Activated CD8-positive, alpha-beta memory T cell treated with anti-CD3 and anti-CD28 coated beads, Interleukin-2, amount 50 U/mL, for 1 hour (primary cell): ENCODE measurements around the gene PUSL1.

Source experiments
- DNase-seq: peaks from one replicate; pipeline ENCODE4 v3.0.0-alpha.2; 2020; ENCODE audit errors: extremely low read depth

PUSL1 gene

GRCh38 chr1:1307923-1308755, at the start of gene PUSL1, which contains the start of gene ACAP3:
Gene PUSL1 (plus strand): TSS chr1:1308597. CDS start chr1:1308644, 47 bp downstream.
Gene ACAP3 (minus strand): TSS chr1:1307930. CDS start chr1:1307815, 115 bp downstream.
- peak; percentile 65 for DNase-seq

GRCh38 chr1:1259119-1259488, 49.3 kb upstream of the PUSL1 start:
- no peak for DNase-seq

DNA sequence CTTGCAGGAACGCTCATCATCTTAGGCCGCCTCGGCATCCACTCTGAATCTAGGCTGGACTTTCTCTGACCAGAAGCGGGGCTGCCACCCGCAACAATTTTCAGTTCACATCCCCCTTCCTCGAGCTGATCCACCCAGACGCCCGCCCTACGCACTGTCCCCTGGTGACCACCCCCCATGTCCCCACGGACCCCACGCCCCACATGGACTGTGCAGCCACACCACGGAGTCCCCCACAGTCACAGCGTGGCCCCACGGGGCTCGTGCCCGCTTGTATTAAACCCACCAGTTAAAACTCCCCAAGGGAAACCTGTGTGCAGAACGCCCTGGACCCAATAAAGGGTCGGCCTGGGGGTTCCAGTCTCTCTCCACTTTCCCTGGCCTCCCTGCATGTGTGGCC, 48.9 kb upstream of the PUSL1 start:
- DNase-seq: no peak

- no peak for DNase-seq
Measured at GRCh38 chr1:1259951-1260600, 48.3 kb upstream of the PUSL1 start.

DNA sequence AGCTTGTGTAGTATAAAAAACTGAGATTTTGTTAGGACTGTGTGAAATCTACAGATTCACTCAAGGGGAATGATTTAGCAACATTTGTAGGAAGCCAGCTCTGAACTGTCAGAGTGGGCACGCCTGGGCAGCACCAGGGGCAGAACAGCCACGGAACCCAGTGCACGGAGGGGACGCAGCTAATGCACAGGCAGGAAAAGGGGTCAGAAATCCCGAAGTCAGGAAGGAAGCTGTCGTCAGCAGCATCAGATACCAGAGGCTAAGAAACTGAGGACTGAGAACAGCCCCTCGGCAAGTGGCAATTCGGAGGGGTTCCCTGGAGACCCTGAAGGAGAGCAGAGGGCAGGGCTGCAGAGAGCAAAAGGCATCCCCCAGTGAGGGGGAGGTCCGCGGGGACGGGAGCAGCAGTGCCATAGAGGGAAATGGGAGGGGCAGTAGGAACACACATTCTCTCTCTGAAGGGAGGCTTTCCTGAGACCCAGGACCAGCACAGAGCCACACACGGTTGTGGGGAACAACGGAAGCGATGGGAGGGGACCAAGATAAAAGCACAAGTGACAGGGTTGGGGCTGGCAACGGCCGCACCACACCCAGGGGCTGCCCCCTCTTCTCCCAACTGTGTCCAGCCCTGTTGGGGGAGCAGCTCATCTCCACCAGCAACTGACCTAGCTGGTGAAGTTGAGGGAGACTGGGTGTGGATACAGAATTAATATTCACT, 47.4 kb upstream of the PUSL1 start:
- DNase-seq: no peak

DNA sequence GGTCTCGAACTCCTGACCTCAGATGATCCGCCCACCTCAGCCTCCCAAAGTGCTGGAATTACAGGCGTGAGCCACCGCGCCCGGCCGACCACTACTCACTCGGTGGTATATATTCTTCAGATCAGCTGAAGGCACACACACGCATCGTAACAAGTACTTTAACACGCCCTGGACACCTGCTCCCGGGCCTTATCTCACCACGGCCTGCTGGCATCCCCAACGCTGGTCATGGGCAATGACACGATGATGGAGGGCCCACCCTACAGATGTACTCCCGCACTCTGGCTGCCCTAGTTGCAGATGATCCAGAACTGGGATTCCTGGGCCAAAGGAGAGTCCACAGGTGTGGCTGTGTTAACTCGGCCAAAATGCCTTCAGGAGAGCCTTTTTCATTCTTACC, 46.3 kb upstream of the PUSL1 start:
- DNase-seq: no peak

DNA sequence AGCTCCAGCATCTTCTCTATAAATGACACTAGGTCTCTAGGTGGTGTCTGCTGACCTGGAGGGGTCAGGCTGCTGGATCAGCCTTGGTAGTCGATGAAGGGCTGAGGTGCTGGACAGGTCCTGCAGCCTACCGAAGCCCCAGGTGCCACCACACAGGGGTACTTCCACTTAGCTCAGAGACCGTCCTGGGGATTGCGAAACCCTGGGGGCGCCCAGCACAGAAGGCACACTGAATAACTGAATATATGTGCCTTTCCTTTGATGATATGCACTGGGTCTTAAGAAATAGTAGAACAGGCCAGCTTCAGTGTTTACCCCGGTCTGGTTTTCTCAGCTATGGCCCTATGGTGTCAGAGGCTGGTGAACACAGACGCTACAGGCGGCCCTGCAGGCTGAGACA, 45.6 kb upstream of the PUSL1 start:
- DNase-seq: no peak

- no peak for DNase-seq
Measured at GRCh38 chr1:1264026-1264425, 44.4 kb upstream of the PUSL1 start.

DNA sequence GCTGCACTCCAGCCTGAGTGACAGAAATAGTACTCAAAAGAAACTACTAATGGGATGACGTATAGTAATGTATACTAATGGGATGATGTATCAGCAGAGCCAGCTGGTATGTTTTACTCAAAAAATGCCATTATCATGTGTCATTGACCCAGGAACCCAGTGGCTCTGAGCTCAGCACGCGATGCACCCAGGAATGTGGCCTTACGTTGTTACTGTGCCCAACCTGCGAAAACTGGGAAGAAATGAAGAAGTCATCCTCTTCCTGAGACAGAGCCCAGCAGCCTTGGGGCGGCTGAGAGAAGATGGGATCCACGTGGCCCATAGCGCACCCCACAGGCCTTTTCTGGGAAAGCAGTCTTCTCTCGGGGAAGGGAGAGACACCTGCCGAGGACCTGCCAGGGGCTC, 43.5 kb upstream of the PUSL1 start:
- DNase-seq: no peak

GRCh38 chr1:1267488-1268283, 40.7 kb upstream of the PUSL1 start:
- no peak for DNase-seq

- no peak for DNase-seq
Measured at GRCh38 chr1:1268284-1268682, 40.1 kb upstream of the PUSL1 start.

GRCh38 chr1:1270813-1271212, 37.6 kb upstream of the PUSL1 start:
- DNase-seq: no peak

DNA sequence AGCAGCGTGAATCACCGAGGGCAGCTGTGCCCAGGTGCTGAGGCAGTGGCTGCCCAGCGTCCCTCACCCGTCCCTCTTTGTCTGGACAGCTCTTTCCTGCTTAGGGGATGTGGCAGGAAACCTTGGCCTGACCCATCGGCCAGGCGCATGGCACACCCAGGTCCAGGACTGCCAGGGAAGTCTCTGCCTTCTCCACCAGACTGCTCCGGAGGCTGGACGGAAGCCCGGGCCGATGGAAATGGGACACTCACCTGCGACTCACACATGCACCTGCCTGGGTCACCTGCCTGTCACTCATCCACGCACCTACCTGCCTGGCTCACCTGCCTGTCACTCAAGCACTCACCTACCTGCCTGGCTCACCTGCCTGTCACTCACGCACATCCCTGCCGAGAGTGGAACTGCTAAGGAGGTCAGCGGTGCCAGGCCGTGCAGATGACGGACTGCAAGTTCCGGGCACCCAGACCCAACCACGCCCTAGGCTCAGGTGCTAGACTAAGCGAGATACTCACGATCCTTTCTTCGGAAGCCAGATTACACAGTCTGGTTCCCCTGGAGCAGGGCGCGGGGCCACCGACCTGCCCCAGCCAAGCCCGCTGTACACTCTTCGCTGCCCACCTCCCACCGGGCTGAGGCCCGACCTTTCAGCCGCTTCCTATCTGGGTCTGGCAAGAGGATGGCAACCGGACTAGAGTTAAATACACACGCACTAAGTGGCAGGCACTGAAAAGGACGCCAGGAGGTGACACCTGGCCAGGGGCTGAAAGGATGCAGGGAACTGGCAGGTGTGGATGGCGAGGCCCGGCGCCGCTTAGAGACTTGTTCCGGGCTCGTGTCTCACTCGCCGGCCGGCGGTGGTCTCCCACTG, 35.8 kb upstream of the PUSL1 start:
- DNase-seq: no peak

DNA sequence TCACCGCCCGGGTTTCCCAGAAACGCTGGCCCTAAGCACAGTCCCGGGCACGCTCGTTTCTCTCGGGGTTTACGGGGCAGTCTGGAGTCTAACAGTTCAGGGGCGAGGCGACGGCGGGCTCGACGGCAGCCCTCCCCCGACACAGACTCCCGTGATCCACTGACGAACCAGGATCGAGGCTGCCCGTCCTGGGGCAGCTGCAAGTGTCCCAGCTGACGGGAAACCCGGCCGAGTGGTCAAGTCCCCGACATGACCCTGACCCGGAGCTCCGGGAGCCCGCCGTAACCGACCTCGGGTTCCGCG, 35.2 kb upstream of the PUSL1 start:
- no peak for DNase-seq

GRCh38 chr1:1273512-1274298, 34.7 kb upstream of the PUSL1 start, which contains the start of gene UBE2J2:
Gene UBE2J2 (minus strand): TSS chr1:1273854. CDS start chr1:1267992, 5,862 bp downstream.
- DNase-seq: peak; percentile 81

DNA sequence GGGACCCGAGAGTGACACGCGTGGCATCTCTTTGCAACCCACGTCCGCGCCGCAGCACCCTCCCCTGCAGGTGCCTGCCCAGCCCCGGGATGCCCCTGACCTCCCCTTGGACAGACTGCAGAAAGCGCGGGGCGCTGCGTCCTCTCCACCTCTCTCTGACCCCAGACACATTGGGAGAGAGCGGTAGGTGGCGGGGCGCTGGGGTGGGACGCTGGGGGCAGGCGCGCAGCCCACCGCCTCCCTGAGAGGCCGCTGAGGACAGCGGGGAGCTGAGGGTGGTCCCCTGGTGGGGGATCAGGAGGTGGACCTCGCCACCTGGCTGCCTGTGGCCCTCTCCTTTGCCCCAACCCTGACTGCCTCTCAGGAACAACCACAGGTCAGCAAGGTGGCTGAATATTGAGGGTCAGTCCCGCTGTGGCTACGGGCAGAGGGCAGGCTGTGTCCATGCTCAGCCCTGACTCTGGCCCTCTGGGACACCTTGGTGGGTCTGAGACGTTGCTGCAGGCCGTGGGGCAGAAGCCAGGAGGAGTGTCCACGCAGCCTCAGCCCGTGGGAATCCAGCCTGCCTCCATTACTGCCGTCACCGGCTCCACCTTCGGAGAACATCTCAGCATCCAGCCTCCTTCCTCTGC, 34.0 kb upstream of the PUSL1 start:
- no peak for DNase-seq

DNA sequence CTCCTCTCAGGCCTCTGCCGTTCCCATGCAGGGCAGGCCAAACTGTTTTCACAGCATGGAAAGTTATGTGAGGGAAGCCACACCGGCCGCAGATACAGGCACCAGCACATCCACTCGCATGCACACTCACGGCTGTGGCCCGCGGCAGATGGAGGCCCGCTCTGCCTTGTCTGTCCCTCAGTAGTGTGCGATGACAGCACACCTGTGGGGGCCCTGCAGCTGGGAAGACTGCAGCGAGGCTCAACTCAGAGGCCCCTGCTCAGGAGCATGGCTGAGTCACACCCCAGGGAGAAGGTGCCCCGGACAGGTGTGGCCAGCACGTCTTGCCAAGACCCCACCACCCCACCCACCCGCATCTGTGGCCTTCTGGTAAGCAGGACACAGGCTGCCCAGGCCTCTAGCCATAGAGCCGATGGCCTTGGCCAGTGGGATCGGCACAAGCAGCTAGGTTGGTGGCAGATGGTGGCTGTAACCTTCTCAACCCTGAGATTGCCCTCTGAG, 33.4 kb upstream of the PUSL1 start:
- DNase-seq: no peak

DNA sequence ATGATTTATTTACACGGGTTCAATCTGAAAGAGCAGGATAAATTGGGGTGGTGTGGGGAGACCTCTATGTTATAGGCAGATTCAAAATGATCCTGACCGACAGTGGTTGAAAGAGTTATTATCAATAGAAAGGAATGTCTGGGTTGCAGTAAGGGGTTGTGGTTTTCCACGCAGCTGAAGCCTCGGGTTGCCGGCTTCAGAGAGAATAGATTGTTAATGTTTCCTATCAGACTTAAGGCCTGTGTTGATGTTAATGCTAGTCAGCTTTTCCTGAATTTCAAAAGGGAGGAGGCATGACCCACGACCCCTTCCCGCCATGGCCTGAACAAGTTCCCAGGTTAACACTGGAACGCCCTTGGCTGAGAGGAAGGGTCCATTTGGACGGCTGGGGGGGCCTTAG, 32.6 kb upstream of the PUSL1 start:
- DNase-seq: no peak

DNA sequence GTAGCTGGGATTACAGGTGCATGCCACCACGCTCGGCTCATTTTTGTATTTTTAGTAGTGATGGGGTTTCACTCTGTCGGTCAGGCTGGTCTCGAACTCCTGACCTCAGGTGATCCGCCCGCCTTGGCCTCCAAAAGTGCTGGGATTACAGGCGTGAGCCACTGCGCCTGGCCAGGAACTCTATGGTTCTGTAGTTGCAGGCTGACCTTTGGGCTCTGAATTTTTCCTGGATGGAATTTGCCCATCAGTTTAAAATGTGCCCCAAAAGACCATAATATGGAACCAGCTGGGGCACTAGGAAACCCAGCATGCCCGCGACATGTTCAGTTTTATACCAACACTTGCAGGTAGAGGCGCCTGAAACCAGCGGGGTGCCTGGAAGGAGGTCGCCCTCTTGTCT, 29.8 kb upstream of the PUSL1 start:
- DNase-seq: no peak
